LNCaP clone FGC (cell line): ENCODE measurements around the gene LAYN.

Experiments used
- DNase-seq: peaks from one replicate; pipeline ENCODE4 v3.0.0-alpha.2; 2011; ENCODE audit warnings: low read depth
- H3K4me3 ChIP-seq: 2 replicates; pipeline ENCODE4 v1.5.1; 2011; ENCODE audit warnings: mild to moderate bottlenecking, low read depth, low read length, control low read depth
- CTCF ChIP-seq: IDR thresholded peaks from 2 replicates; pipeline ENCODE4 v1.5.1; 2012; ENCODE audit warnings: mild to moderate bottlenecking; ENCODE audit not compliant: control insufficient read depth, insufficient read depth; ENCODE audit errors: extremely low read depth

The LAYN gene

GRCh38 chr11:111586388-111586831 is 45.9 kb downstream of the LAYN start:
- no peak overlapping the region for H3K4me3 ChIP-seq
- TF ChIP-seq CTCF = peak; percentile 73
- DNase-seq = no peak

DNA sequence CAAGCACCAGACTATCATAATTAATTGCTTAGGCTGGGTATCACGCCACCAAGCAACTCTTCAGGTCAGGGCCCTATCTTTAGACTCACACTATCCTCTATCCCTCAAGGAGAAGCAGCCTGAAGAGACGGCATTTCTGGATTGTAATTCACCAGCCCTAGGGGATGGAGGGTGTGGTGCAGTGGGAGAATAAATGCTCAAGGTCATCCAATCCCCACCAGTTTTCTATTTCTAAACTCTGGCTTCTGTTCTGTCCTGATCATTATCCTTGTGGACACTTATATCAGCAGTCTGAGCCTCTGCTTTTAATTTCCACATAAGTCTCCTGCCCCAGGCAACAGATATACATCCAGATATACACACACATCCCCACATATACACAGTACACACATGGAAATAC is 48.6 kb downstream of the LAYN start:
- H3K4me3 ChIP-seq = no peak overlapping the region
- no peak for TF ChIP-seq CTCF
- no peak for DNase-seq

DNA sequence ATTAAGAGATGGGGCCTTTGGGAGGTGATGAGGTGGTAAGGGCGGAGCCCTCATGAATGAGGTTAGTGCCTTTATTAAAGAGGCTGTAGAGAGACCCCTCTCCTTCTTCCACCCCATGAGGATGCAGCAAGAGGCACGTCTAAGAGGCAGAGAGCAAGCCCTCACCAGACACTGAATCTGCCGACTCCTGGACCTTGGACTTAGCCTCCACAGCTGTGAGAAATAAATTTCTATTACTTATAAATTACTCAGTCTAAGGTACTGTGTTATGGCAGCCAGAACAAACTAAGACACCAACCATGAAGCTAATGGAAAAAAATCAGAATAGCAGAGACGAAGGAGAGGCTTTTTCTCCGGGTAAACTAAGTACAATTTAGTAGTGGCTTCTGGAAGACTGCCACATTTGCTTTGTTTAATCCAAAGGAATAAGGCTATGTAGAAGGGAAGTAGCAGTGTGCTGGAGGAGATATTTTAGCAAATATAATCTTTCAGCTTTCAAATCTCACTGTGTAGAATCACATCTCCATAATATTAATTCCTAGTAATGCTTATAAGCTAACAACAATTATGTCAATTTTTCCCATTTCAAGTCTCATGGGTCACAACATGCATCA is 49.5 kb downstream of the LAYN start:
- no peak overlapping the region for H3K4me3 ChIP-seq
- no peak for DNase-seq
- TF ChIP-seq CTCF = no peak

DNA sequence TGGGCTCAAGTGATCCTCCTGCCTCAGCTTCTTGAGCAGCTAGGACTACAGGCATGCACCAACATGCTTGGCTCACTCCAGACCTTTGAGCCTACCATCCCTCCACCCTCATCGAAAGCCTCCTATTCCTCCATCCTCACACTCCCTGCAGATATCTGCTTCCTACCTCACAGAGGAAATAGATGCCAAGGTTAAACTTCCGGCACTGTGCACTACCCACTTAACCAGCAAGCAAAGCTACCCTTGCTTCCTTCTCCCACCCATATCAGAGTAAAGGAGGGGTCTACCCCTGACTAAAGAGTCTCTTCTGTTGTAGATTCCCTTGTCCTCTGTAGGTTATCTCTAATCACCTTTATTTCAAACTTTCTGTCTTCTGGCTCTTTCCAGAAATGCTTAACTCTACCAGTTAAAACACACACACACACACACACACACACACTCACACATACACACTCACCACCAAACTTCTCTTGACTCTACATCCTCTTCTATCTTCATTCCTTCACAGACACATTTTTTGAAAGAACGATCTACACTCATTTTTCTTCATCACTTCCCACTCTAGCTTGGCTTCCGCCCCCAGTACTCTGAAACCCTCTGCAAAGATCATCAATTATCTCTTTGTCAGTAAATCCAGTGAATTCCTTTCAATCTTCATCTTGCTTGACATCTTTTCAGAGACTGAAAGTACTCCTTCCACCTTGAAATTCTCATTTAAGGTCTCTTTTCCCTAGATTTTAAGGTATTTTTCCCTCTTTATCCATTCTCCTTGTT is 50.9 kb downstream of the LAYN start:
- no peak overlapping the region for H3K4me3 ChIP-seq
- no peak for TF ChIP-seq CTCF
- DNase-seq = no peak

DNA sequence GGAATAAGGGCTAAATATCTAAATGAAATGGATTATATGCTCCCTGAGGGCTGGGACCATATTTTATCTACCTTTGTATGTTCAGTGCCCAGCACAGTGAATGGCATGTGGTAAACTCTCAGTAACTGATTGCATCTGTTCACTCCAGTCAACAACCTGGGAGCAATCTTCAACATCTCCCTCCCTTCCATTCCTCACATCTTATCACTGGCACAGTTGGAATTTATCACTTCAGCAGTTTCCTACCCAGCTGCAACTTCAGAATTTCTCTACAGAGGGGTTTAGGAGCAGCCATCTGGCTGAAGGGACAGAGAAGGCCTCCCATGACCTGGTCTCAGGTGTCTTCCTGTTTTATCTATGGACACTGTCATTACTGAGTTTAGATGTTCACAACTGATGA is 52.0 kb downstream of the LAYN start:
- TF ChIP-seq CTCF = no peak
- DNase-seq = no peak
- no peak overlapping the region for H3K4me3 ChIP-seq

- no peak for TF ChIP-seq CTCF
- DNase-seq = no peak
- no peak overlapping the region for H3K4me3 ChIP-seq
Measured at GRCh38 chr11:111596319-111596718, 55.8 kb downstream of the LAYN start.
